SU-DHL-6 (cell line): ENCODE results near the gene CALHM2.

ENCODE experiments used
- H2AFZ ChIP-seq: fragments of 200-600 bp; sonication (generic); 2 replicates; pipeline ENCODE4 v1.6.1; 2014; ENCODE audit warnings: low read depth, mild to moderate bottlenecking, moderate library complexity, mixed read lengths, antibody characterized with exemption, low read length; ENCODE audit not compliant: severe bottlenecking
- H3F3A ChIP-seq: fragments of 200-600 bp; shearing (Covaris generic); 2 replicates; pipeline ENCODE4 v1.6.0; 2016; ENCODE audit warnings: antibody characterized with exemption, mild to moderate bottlenecking; ENCODE audit not compliant: insufficient read depth
- H3K27ac ChIP-seq: fragments of 200-600 bp; sonication (generic); 2 replicates; pipeline ENCODE4 v1.5.1; 2016; ENCODE audit warnings: low read depth, mild to moderate bottlenecking, low read length, moderate library complexity, mixed read lengths
- H3K27me3 ChIP-seq: fragments of 200-600 bp; sonication (generic), shearing (Covaris generic); 2 replicates; pipeline ENCODE4 v1.6.0; 2014; ENCODE audit warnings: mild to moderate bottlenecking, low read length
- H3K36me3 ChIP-seq: fragments of 200-600 bp; sonication (generic); 2 replicates; pipeline ENCODE4 v1.6.1; 2014; ENCODE audit warnings: mild to moderate bottlenecking, low read length, mixed read lengths
- H3K4me2 ChIP-seq: fragments of 300-600, 200-600 bp; shearing (Covaris generic), sonication (generic); 2 replicates; pipeline ENCODE4 v1.6.0; 2014; ENCODE audit warnings: low read length, low read depth, mild to moderate bottlenecking; ENCODE audit not compliant: poor library complexity, severe bottlenecking
- H3K4me3 ChIP-seq: fragments of 200-600 bp; sonication (generic); 2 replicates; pipeline ENCODE4 v1.5.1; 2014; ENCODE audit warnings: antibody characterized with exemption, low read length, mild to moderate bottlenecking, mixed read lengths; ENCODE audit not compliant: insufficient read depth, poor library complexity, severe bottlenecking
- H3K79me2 ChIP-seq: fragments of 200-600 bp; sonication (generic); 2 replicates; pipeline ENCODE4 v1.6.1; 2014; ENCODE audit warnings: mild to moderate bottlenecking, low read length, moderate library complexity; ENCODE audit not compliant: insufficient read depth
- H3K9ac ChIP-seq: fragments of 200-600 bp; sonication (generic); 2 replicates; pipeline ENCODE4 v1.7.0; 2014; ENCODE audit warnings: mild to moderate bottlenecking, low read length
- H3K9me2 ChIP-seq: fragments of 200-600 bp; sonication (generic); replicated peaks from 2 replicates; pipeline ENCODE4 v1.6.1; 2014; ENCODE audit warnings: low read length; ENCODE audit not compliant: insufficient read depth
- H3K9me3 ChIP-seq: fragments of 200-600 bp; sonication (generic); 2 replicates; pipeline ENCODE4 v1.6.1; 2014; ENCODE audit warnings: low read length, mixed read lengths; ENCODE audit not compliant: insufficient read depth
- H4K20me1 ChIP-seq: fragments of 200-600 bp; sonication (generic); 2 replicates; pipeline ENCODE4 v1.6.1; 2014; ENCODE audit warnings: low read depth, mild to moderate bottlenecking, antibody characterized with exemption, low read length, moderate library complexity, mixed read lengths
- EZH2phosphoT487 ChIP-seq: fragments of 200-600 bp; sonication (generic), shearing (Covaris generic); conservative IDR thresholded peaks from 2 replicates; pipeline ENCODE4 v1.6.1; 2018; ENCODE audit warnings: mild to moderate bottlenecking, antibody characterized with exemption, low read length, moderate library complexity, mixed read lengths
- TF ChIP-seq, protein P1 (sequence below): fragments of 200-600 bp; sonication (generic); IDR thresholded peaks from one replicate; pipeline ENCODE4 v1.5.1; 2017; ENCODE audit warnings: antibody characterized with exemption, mild to moderate bottlenecking, low read length, moderate library complexity; ENCODE audit not compliant: insufficient read depth, poor library complexity, severe bottlenecking

CALHM2 gene

DNA sequence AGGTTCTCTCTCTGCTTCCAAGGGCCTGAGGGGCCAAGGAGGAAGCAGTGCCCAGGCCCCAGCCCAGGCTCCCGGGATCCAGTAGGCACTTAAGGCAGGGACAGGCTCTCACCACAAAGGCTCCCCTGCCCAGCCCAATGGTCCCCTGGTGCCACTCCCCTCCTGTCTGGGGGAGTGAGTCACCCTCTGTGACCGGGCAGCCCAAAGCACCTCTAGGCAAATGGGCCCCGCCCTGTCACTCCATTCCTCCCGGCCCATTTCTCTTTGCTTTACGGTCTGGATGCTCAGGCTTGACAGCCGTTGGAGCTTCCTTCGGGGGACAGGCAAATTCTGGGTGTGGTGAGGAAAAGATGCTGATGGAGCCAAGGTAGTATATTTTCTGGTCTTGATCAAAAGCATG is 27.0 kb upstream of the CALHM2 start, which contains the start of gene CALHM3:
TSS of gene CALHM3 (minus strand) at position 106 of the 400 bp plus-strand sequence. CDS start 208 bp downstream, outside the sequence.
- no peaks in the 10 kb centered on the region for H3K27me3 ChIP-seq
- H3K9me3 ChIP-seq, result no peaks in the 10 kb centered on the region
- no peak for TF ChIP-seq EZH2phosphoT487
- TF ChIP-seq, protein P1, sequence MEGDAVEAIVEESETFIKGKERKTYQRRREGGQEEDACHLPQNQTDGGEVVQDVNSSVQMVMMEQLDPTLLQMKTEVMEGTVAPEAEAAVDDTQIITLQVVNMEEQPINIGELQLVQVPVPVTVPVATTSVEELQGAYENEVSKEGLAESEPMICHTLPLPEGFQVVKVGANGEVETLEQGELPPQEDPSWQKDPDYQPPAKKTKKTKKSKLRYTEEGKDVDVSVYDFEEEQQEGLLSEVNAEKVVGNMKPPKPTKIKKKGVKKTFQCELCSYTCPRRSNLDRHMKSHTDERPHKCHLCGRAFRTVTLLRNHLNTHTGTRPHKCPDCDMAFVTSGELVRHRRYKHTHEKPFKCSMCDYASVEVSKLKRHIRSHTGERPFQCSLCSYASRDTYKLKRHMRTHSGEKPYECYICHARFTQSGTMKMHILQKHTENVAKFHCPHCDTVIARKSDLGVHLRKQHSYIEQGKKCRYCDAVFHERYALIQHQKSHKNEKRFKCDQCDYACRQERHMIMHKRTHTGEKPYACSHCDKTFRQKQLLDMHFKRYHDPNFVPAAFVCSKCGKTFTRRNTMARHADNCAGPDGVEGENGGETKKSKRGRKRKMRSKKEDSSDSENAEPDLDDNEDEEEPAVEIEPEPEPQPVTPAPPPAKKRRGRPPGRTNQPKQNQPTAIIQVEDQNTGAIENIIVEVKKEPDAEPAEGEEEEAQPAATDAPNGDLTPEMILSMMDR, result no peak
- no peaks in the 10 kb centered on the region for H3K36me3 ChIP-seq
- no peak within 1 kb of the TSS for H3K4me2 ChIP-seq
- no peaks in the 10 kb centered on the region for H4K20me1 ChIP-seq
- H3K79me2 ChIP-seq, result no peaks in the 10 kb centered on the region
- no peaks in the 10 kb centered on the region for H3F3A ChIP-seq
- no peaks in the 10 kb centered on the region for H3K9me2 ChIP-seq
- H2AFZ ChIP-seq, result no peak within 1 kb of the TSS
- no peak within 1 kb of the TSS for H3K9ac ChIP-seq
- no peak within 1 kb of the TSS for H3K4me3 ChIP-seq
- no peak within 1 kb of the TSS for H3K27ac ChIP-seq

DNA sequence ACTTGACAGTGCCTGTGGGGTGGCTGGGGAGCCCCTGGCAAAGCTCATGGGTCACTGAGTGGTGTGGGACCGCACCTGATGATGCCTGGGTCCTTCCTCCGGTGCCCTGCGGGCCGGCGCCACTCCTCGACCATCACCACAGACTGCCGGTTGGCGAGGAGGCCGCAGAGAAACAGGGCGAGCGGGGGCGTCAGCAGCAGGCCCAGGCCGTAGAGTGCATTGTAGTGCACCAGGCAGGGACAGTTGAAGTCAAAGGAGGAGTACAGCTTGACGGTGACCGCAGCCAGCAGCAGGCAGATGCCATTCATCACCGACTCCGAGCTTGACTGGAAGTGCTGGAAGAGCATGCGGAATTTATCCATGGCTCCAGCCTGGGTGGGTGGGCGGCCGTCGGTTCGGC is 26.5 kb upstream of the CALHM2 start:
- TF ChIP-seq EZH2phosphoT487, result no peak
- TF ChIP-seq, protein P1, result no peak
- H3K27me3 ChIP-seq, result no peaks in the 10 kb centered on the region
- no peaks in the 10 kb centered on the region for H3F3A ChIP-seq
- H3K27ac ChIP-seq, result no peak overlapping the region
- H3K79me2 ChIP-seq, result no peaks in the 10 kb centered on the region
- H3K9me2 ChIP-seq, result no peaks in the 10 kb centered on the region
- H3K4me2 ChIP-seq, result no peak overlapping the region
- H2AFZ ChIP-seq, result no peak overlapping the region
- no peaks in the 10 kb centered on the region for H3K36me3 ChIP-seq
- no peak overlapping the region for H3K9ac ChIP-seq
- no peaks in the 10 kb centered on the region for H4K20me1 ChIP-seq
- no peak overlapping the region for H3K4me3 ChIP-seq
- no peaks in the 10 kb centered on the region for H3K9me3 ChIP-seq

DNA sequence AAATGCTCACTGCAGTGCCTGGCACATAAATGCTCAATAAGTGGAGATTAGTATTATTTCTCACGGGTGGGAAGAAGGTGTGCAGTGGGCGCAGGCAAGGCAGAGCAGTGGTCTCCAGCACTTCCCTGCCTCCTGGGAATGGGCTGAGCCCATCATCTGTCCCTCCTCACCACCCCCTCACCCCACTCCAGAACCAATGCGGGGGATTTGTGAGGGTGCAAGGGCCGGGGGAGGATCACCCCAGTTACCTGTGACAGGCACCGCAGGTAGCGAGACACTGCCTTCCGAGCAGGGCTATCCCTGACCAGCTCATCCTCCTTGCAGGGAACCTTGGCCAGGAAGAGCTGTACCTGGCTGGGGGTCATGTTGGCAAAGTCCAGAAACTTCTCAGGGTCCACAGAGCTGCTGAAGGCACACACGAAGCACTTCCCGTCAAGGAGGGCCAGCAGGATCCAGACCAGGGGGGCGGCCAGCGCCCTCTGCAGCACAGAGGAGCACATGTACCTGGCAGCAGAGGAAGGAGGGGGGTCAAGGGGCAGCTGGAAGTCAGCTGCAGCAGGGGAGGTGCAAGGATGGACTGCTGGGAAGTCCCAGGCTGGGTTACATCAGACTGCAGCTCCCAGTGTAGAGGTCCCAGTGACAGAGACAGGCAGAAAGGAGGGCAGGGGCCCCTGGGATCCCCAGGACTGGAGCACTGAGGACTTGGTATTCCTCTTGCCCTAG is 24.0 kb upstream of the CALHM2 start:
- Histone ChIP-seq H3K36me3 (no peaks in the 10 kb centered on the region), H3K9me2 (no peaks in the 10 kb centered on the region), H3K9ac (no peak overlapping the region), H3F3A (peaks cover 6% of the 10 kb centered on the region), H3K27me3 (no peaks in the 10 kb centered on the region), H3K27ac (no peak overlapping the region), H3K4me2 (no peak overlapping the region), H4K20me1 (no peaks in the 10 kb centered on the region), H3K4me3 (no peak overlapping the region), H2AFZ (no peak overlapping the region), H3K79me2 (no peaks in the 10 kb centered on the region), H3K9me3 (no peaks in the 10 kb centered on the region)
- TF ChIP-seq EZH2phosphoT487, result no peak
- TF ChIP-seq, protein P1, result no peak
